Measurements from ENCODE around the gene SERPINB5. TPM values are rescaled to one million over a fixed set of nuclear protein-coding genes. Genes with fewer than 3 reads are reported as not detected.
A peak's percentile ranks its signal among the peaks of the same experiment; 100 is the strongest.

SERPINB5 gene
- total and polyA plus RNA-seq, 2 experiments from 2014 or later, result 0.23 to 0.76 TPM

GRCh38 chr18:63514888-63515678 lies 38.3 kb downstream of the SERPINB5 start:
- Histone ChIP-seq H4K20me1 (ENCODE audit: insufficient read depth, poor library complexity, severe bottlenecking) (no peaks in the 10 kb centered on the region), H3K4me3 (no peak overlapping the region)
- 67% methylated on average over 9 of the region's 9 CpGs for WGBS (ENCODE audit: low lambda C conversion rate, missing lambda C conversion rate)

DNA sequence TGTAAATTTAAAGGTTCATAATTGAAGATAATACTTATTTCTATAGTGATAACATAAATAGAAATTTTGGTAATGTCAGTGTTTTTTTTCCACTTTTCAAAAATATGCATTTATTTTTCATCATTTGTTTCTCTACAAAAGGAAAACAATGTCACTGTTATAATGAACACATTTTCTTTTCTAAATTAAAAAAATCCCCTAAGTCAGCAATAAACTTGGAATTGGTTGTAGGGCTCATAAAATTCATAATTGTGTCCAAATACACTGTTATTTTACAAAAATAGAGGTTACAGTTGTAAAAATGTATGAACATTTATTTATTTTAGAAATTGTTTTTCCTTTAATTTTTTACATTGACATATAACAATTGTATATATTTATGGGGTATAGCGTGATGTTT lies 39.0 kb downstream of the SERPINB5 start:
- Histone ChIP-seq H3K79me2 (no peaks in the 10 kb centered on the region), H3K4me2 (no peak overlapping the region), H3K27ac (no peak overlapping the region), H3K9me3 (ENCODE audit: low read depth) (no peaks in the 10 kb centered on the region), H3K4me1 (ENCODE audit: insufficient read depth) (no peaks in the 10 kb centered on the region), H3K4me3 (no peak overlapping the region), H2AFZ (no peak overlapping the region), H3K9me2 (replicated peaks; ENCODE audit: insufficient read depth) (no peaks in the 10 kb centered on the region), H3K27me3 (peaks cover 8% of the 10 kb centered on the region), H4K20me1 (ENCODE audit: insufficient read depth, poor library complexity, severe bottlenecking) (no peaks in the 10 kb centered on the region), H3K36me3 (replicated peaks; ENCODE audit: insufficient read depth, low read depth) (no peaks in the 10 kb centered on the region)
- TF ChIP-seq EZH2 (IDR thresholded peaks at IDR 0.05; ENCODE audit: borderline replicate concordance) (no peak), CTCF (IDR thresholded peaks at IDR 0.05; ENCODE audit: poor library complexity) (no peak), EZH2phosphoT487 (IDR thresholded peaks at IDR 0.05; ENCODE audit: low read depth, severe bottlenecking, unreplicated experiment) (no peak)
- WGBS (ENCODE audit: low lambda C conversion rate, missing lambda C conversion rate), result 58% methylated on average over 1 of the region's 1 CpG
- no peak for DNase-seq (ENCODE audit: low spot score)

More at GRCh38 chr18:63514888-63515678, 38.3 kb downstream of the SERPINB5 start:
- H3K27ac ChIP-seq, result no peak overlapping the region
- no peak for TF ChIP-seq CTCF (IDR thresholded peaks at IDR 0.05; ENCODE audit: poor library complexity)
- TF ChIP-seq EZH2phosphoT487 (IDR thresholded peaks at IDR 0.05; ENCODE audit: low read depth, severe bottlenecking, unreplicated experiment), result no peak
- no peak for TF ChIP-seq EZH2 (IDR thresholded peaks at IDR 0.05; ENCODE audit: borderline replicate concordance)
- H3K4me1 ChIP-seq (ENCODE audit: insufficient read depth), result no peaks in the 10 kb centered on the region
- no peak overlapping the region for H3K4me2 ChIP-seq
- H2AFZ ChIP-seq, result no peak overlapping the region
- peaks cover 8% of the 10 kb centered on the region for H3K27me3 ChIP-seq
- H3K36me3 ChIP-seq (replicated peaks; ENCODE audit: insufficient read depth, low read depth), result no peaks in the 10 kb centered on the region
- no peaks in the 10 kb centered on the region for H3K9me3 ChIP-seq (ENCODE audit: low read depth)
- DNase-seq (ENCODE audit: low spot score), result no peak
- H3K9me2 ChIP-seq (replicated peaks; ENCODE audit: insufficient read depth), result no peaks in the 10 kb centered on the region
- no peaks in the 10 kb centered on the region for H3K79me2 ChIP-seq

GRCh38 chr18:63518178-63519012 lies 41.6 kb downstream of the SERPINB5 start:
- DNase-seq (ENCODE audit: low spot score), result peak; percentile 90
- WGBS (ENCODE audit: low lambda C conversion rate, missing lambda C conversion rate), result 35% methylated on average over 16 of the region's 16 CpGs
- peaks cover 8% of the 10 kb centered on the region for H3K27me3 ChIP-seq

More at GRCh38 chr18:63518178-63519012, 41.6 kb downstream of the SERPINB5 start:
- Histone ChIP-seq H3K9me3 (ENCODE audit: low read depth) (no peaks in the 10 kb centered on the region), H3K27ac (no peak overlapping the region), H3K4me3 (no peak overlapping the region), H4K20me1 (ENCODE audit: insufficient read depth, poor library complexity, severe bottlenecking) (no peaks in the 10 kb centered on the region), H3K79me2 (no peaks in the 10 kb centered on the region), H3K4me2 (peak overlapping the region; percentile 40), H3K36me3 (replicated peaks; ENCODE audit: insufficient read depth, low read depth) (no peaks in the 10 kb centered on the region), H2AFZ (peak overlapping the region; percentile 18), H3K9me2 (replicated peaks; ENCODE audit: insufficient read depth) (no peaks in the 10 kb centered on the region), H3K4me1 (ENCODE audit: insufficient read depth) (no peaks in the 10 kb centered on the region)
- TF ChIP-seq EZH2 (IDR thresholded peaks at IDR 0.05; ENCODE audit: borderline replicate concordance), result no peak
- TF ChIP-seq CTCF (IDR thresholded peaks at IDR 0.05; ENCODE audit: poor library complexity), result peak; percentile 79
- TF ChIP-seq EZH2phosphoT487 (IDR thresholded peaks at IDR 0.05; ENCODE audit: low read depth, severe bottlenecking, unreplicated experiment), result no peak
